Astrocyte of the hippocampus (primary cell): Measurements from ENCODE around the gene CLEC3A.
"Not testable (repeated sequence)": the region's sequence is repeated elsewhere in the genome, so short reads cannot be mapped to it uniquely, and the experiment has no call there.

ENCODE experiments used
- DNase-seq: peaks from one replicate; pipeline ENCODE4 v3.0.0; 2011; ENCODE audit warnings: low read depth, low spot score

CLEC3A gene

DNA sequence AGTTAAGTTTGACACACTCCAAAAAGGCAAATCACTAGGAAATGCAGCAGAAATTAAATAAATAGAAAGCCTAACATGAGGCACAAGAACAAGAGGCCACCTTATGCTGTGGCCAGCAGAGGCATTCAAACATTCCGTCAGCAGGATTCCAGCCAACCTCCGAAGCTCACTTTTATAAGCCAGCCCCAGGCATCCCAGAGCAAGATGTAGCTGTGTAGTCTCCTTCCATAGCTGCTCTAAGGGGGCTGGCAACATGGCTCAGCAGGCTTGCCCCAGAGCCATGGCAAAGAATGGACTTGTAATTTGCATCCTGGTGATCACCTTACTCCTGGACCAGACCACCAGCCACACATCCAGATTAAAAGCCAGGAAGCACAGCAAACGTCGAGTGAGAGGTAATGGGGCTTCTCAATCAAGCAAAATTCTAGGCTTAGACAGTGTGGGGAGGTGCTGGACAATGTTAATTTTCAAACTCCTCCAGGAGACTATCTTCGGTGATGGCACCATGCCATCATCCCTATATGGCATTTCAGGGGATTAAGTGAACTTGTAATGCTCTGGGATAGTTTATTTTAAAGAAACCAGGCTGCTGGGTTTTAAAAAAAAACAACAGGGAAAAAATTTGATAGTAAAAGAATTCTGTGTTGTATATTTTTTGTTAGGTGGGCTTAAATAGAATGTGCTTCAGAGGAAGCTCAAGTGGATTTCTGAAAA is at the start of gene CLEC3A:
Gene CLEC3A (plus strand): TSS at position 202 of the 714 bp plus-strand sequence. CDS start 79 bp downstream, at position 281.
- DNase-seq: peak; percentile 56

DNA sequence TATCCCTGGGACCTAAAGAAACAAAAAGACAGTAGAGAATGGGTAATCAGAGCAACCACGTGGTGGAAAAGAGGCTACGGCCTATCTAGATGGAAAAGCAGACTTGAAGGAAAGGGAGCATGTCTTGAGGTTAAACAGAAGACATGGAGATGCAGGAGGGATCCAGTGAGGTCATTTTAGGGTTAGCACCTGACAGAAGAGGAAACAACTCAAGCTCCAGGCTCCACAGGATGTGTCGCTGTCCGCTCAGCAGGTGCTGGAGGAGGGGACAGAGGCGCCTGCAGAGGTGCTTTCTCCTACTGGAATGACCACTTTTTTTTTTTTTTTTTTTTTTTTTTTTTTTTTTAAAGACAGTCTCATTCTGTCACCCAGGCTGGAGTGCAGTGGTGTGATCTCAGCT is 47.5 kb upstream of the CLEC3A start:
- peak; percentile 55 for DNase-seq

DNA sequence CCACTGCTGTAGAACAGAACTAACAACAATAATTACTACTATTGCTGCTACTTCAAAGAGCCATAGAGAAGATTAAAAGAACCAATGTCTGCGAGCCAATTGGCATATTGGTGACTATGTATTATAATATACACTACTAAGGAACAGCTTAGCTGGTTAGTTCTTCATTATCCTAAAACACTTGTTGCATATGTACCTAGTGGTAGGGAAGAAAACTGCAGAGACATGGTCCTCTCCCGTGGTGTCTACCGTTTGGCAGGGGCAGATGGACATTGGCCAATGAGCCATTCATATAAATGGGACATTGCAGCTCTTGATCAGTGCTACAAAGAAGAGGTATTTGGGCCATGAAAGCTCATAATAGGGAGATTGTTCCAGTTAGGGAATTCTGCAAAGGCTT is 46.4 kb upstream of the CLEC3A start:
- no peak for DNase-seq

DNA sequence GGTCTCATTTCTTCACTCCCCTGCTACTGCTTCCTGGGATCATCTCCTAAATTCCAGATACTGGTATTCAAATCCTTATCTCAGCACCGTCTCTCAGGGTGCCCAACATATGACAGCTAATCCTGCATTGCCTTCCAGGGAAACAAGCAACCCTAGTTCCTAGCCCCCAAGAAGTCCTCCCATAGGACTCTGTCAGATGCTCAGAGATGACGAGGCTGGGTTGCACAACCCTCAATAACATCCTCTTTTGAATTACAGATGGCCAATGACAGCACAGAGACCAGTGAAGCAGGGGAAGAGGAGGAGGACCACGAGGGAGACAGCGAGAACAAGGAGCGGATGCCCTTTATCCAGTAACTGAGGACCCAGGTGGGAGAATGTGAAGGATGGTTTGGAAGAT is 45.0 kb upstream of the CLEC3A start:
- DNase-seq: no peak

- DNase-seq: no peak
These were observed 37.2 kb upstream of the CLEC3A start for GRCh38 chr16:77985111-77985510.

- DNase-seq: no peak
These were observed 36.2 kb upstream of the CLEC3A start for GRCh38 chr16:77986011-77986740.

GRCh38 chr16:77987810-77988209 is 34.5 kb upstream of the CLEC3A start:
- DNase-seq: no peak

DNA sequence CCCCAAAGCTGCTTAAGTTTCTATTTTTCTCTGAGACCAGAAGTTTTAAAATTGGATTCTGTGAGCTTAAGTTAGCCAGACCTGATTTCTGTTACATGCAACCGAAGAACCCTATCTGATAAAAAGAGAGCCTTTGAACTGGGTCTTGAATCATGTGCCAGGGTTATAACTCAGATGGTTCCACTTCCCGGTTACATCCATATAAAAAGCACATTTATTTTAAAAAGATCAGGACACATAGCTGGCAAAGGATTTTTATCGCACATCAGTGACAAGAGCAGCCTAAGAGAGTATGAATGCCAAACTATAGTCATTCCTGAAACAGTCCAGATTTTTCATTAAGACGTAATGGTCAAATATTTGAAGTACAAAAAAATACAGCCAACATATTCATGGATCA is 32.5 kb upstream of the CLEC3A start:
- DNase-seq: no peak

DNA sequence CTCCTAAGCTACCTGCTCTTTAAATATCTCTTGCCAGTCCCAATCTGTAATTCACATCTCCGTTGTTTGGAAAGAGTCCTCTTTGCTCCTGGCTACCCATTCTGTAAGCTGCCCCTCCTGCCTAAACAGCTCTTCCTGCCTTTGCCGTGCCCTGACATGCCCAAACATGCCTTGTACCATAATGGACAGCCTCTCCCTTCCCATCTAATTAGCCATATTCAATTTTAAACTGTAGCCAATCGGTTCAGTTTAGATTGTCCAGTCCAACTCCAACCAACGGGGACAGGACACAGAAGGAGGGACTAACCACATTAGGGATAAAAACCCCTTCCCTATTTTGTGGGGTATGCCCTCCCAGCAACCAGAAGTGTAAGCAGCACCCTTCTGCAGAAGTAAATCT is 30.6 kb upstream of the CLEC3A start:
- no peak for DNase-seq

DNA sequence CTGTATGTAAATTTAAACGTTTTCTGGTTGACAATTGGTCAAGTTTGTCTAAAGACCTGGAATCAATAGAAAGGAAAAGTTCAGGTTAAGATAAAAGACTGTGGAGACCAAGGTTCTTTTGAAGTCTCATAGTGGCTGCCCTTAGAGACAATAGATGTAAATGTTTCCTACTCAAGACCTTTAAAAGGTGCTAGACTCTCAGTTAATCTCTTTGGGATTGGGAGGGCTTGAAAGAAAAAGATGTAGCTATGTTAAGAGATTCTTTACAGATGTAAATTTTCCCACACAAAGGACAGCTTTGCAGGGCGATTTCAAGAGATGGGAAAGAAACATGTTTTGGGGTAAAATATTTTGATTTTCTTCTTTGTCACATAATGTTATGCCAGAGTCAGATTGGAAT is 30.0 kb upstream of the CLEC3A start:
- not testable (repeated sequence) for DNase-seq

DNA sequence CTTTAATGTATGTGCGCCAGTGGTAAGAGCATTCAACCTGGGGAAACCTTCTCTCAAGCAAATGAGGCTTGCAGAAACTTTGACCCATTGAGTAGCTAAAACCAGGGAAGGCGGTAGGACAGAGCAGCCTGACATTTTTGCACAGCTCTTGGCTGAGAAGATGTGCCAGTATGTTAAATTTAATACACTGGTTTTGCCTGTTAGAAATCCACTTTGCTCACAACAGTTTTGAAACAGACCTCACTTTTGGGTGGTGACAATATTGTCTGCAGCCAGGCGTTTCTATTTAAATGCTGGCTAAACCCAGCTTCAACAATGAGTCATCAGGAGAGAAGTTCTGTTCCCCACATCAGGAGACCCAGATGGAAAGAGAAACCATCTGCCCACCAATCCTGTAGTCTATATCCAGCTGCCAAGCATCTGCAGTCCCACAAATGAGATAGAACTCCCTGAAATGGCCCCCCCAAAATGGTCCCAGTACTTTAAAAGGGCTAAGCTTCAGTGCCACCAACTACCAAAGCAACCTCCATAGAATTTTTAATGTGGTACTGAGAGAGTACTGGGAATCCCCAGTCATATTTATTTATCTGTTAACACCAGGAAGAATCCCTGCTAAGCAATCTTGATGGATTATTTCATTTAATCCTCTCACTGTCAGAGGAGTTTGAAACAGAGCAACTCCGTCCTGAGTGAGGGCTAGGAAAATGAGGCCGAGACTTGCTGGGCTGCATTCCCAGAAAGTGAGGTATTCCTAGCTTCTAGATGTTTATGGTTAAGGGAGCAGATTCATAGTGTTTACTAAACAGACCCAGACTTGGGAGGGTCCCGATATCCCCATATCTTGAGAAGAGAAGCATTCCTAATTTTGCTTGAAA is 29.0 kb upstream of the CLEC3A start:
- DNase-seq: peak; percentile 60

DNA sequence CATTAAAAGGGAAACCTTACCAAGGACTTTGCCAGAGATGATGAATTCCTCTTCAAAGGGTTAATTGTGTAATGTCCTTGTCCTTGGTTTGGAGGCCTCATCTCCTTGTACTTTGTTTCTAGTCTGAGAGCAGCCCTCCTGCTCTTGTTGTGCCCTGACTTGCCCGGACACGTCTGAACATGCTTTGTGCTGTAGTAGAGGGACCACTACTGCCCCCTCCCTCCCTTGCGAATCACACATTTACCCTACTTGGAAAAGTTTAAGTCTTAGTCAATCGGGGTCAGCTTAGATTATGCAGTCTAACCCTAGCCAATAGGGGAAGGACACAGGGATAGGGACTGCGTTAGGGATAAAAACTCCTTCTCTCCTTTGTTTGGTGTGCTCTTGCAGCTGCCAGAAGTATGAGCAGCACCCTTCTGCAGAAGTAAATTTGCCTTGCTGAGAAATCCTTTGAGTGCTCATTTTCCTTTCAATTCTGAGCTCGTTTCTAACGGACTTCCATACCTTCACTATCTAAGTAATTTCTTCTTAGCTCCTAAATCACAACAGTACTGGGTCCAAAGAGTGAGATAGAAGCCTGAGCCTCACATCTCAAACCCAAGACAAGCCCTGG is 26.4 kb upstream of the CLEC3A start:
- DNase-seq: no peak

- DNase-seq: no peak
These were observed 23.9 kb upstream of the CLEC3A start for GRCh38 chr16:77998350-77999023.

DNA sequence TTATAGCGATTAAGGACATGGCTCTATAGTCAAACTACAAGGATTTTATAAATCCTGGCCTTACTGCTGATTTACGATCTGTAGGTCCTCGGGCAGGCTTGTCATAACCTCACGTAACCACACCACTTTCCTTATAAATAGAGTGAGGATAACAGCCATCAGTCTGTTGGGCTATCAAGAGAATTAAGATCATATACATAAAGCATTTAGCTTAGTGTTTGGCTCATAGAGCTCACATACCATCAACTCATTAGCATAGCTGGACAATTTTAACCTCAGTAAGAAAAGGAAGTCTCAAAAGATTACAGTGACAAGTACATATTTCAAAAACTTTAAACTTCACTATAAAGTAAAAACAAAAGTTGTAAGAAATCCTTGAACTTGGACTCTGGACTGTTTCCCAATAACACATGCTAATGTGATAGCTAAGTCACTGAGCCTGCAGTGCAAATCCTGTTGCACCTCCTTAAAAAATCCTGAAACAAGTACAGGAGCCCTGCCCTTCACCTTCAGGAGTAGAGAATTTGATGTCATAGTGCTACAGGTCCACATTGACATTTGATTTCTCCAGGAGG is 20.8 kb upstream of the CLEC3A start:
- DNase-seq: no peak

- peak; percentile 94 for DNase-seq
These were observed 19.3 kb upstream of the CLEC3A start for GRCh38 chr16:78002915-78003538.

GRCh38 chr16:78004517-78004916 is 17.8 kb upstream of the CLEC3A start:
- no peak for DNase-seq

GRCh38 chr16:78005881-78006280 is 16.5 kb upstream of the CLEC3A start:
- DNase-seq: no peak

DNA sequence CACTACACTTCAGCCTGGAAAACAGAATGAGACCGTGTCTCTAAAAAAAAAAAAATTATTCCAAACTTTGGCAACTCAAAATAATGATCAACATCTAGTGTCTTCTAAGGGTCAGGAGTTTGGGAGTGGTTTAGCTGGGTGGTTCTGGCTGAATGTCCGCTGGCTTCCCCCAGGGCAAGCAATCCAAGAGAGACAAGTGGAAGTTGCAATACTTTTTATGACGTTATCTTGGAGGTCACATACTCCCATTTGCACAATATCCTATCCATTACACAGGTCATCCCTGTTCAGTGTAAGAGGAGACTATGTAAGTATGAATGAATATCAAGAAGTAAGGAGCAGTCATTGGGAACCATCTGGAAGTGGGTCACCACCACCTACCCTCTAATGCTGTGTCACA is 15.2 kb upstream of the CLEC3A start:
- no peak for DNase-seq

- no peak for DNase-seq
These were observed 1.8 kb downstream of the CLEC3A start for GRCh38 chr16:78024159-78024558.

- no peak for DNase-seq
These were observed 3.3 kb downstream of the CLEC3A start for GRCh38 chr16:78025631-78026030.
